PC-9 (cell line): ENCODE results near the gene POMT2. TPM values are rescaled to one million over a fixed set of nuclear protein-coding genes. Genes with fewer than 3 reads are reported as not detected.

Experiments used
- BruUV-seq: library from RNA; stranded (reverse); fragments of 400-500 nt; replicated peaks from 2 replicates; lab custom pipeline; 2021; lab: Mats Ljungman, UMichigan
- CTCF ChIA-PET: fragments of 300-600 bp; sonication (Branson Sonifier 250); formaldehyde crosslinking; loops from one replicate; lab custom pipeline; 2022; ENCODE audit warnings: antibody characterized with exemption; lab: Charles Lee
- POLR2A ChIA-PET: fragments of 300-600 bp; sonication (Branson Sonifier 250); formaldehyde crosslinking; loops from one replicate; lab custom pipeline; 2022; ENCODE audit warnings: antibody characterized with exemption; ENCODE audit not compliant: unreplicated experiment; lab: Charles Lee
- DNase-seq, 2 experiments: peaks; one replicate each; pipeline versions ENCODE4 v3.0.0 to v3.0.0-alpha.2; 2015 to 2022; ENCODE audit warnings: mixed read lengths in 1 of 2
- H2AFZ ChIP-seq: fragments of 200-600 bp; sonication (generic); 2 replicates; pipeline ENCODE4 v1.8.1; 2017; ENCODE audit warnings: antibody characterized with exemption
- H3F3A ChIP-seq: fragments of 200-600 bp; sonication (generic); 2 replicates; pipeline ENCODE4 v1.8.1; 2017; ENCODE audit warnings: antibody characterized with exemption, mild to moderate bottlenecking, low read depth; ENCODE audit not compliant: insufficient read depth
- H3K27ac ChIP-seq: fragments of 200-600 bp; sonication (generic); 2 replicates; pipeline ENCODE4 v1.6.1; 2016; ENCODE audit warnings: mixed run types
- H3K27me3 ChIP-seq: fragments of 200-600 bp; sonication (generic); 2 replicates; pipeline ENCODE4 v1.6.1; 2016; ENCODE audit warnings: low read depth, mixed run types; ENCODE audit not compliant: insufficient read depth
- H3K36me3 ChIP-seq: fragments of 200-600 bp; sonication (generic); 2 replicates; pipeline ENCODE4 v1.6.1; 2016; ENCODE audit warnings: low read depth, mixed run types
- H3K4me1 ChIP-seq: fragments of 200-600 bp; sonication (generic); replicated peaks from 2 replicates; pipeline ENCODE4 v1.6.1; 2016; ENCODE audit warnings: mixed run types; ENCODE audit not compliant: insufficient read depth
- H3K4me2 ChIP-seq: fragments of 200-600 bp; sonication (generic); 2 replicates; pipeline ENCODE4 v1.6.1; 2017; ENCODE audit warnings: mixed run types
- H3K4me3 ChIP-seq: fragments of 200-600 bp; sonication (generic); 2 replicates; pipeline ENCODE4 v1.6.1; 2016; ENCODE audit warnings: mixed run types
- H3K79me2 ChIP-seq: fragments of 200-600 bp; sonication (generic); 2 replicates; pipeline ENCODE4 v1.6.1; 2017; ENCODE audit warnings: low read depth, mixed run types
- H3K9me2 ChIP-seq: fragments of 200-600 bp; sonication (generic); 2 replicates; pipeline ENCODE4 v1.8.1; 2017; ENCODE audit warnings: mild to moderate bottlenecking; ENCODE audit not compliant: insufficient read depth
- H3K9me3 ChIP-seq: fragments of 200-600 bp; sonication (generic); 2 replicates; pipeline ENCODE4 v1.8.1; 2016; ENCODE audit warnings: low read depth; ENCODE audit not compliant: insufficient read depth
- H4K20me1 ChIP-seq: fragments of 200-600 bp; sonication (generic); 2 replicates; pipeline ENCODE4 v1.8.1; 2017; ENCODE audit not compliant: insufficient read depth
- EZH2 ChIP-seq: fragments of 200-600 bp; sonication (generic); IDR thresholded peaks from 2 replicates; pipeline ENCODE4 v1.8.0; 2017; ENCODE audit warnings: antibody characterized with exemption, low read depth
- intact Hi-C: fragments of 100-400 bp; cut with micrococcal nuclease; formaldehyde crosslinking; loops from one replicate; pipeline ENCODE4 v1.10.0; 2022; ENCODE audit not compliant: unreplicated experiment
- total RNA-seq: library from RNA; stranded (reverse); gene quantifications from 2 replicates; pipeline ENCODE4 v1.2.3, GENCODE V29; 2021
- TF ChIP-seq, protein P1 (sequence below): fragments of 200-600 bp; sonication (generic); conservative IDR thresholded peaks from 2 replicates; pipeline ENCODE4 v1.6.1; 2017; ENCODE audit warnings: mixed run types, antibody characterized with exemption, mild to moderate bottlenecking, moderate library complexity

Gene POMT2
- total RNA-seq, 1 experiment from 2014 or later = 96.5 TPM

DNA sequence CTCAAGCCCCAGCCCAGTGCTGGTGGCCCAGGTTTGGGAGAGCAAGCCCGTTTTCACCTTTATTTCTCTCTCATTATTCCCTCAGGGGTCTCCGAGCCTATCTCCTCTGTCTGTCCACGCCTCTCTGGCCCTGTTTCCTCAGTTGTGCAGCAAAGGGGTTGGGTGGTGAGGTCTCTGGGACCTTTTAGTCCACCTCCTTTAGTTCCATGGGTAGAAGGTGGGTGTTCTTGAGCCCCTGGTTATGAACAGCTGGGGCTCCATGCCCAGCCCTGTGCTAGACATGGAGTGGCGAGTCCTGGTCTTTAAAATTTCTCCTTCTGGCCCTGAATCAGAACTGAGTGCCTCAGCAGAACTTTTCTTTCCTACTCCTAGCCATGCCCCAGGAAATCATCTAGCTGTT is 48.4 kb downstream of the POMT2 start:
- intact Hi-C loops = no loop called here
- DNase-seq = no peak
- BruUV-seq = no TSS peak
- Histone ChIP-seq H3K4me2 (no peak overlapping the region), H3K27me3 (peaks cover 22% of the 10 kb centered on the region), H3K36me3 (no peaks in the 10 kb centered on the region), H3K4me3 (no peak overlapping the region), H3K27ac (no peak overlapping the region), H3F3A (no peaks in the 10 kb centered on the region), H3K4me1 (no peaks in the 10 kb centered on the region), H3K9me3 (no peaks in the 10 kb centered on the region), H3K79me2 (no peaks in the 10 kb centered on the region), H2AFZ (no peak overlapping the region), H4K20me1 (no peaks in the 10 kb centered on the region), H3K9me2 (no peaks in the 10 kb centered on the region)
- ChIA-PET POLR2A (no interaction called here), CTCF (no interaction called here)
- TF ChIP-seq, protein P1, sequence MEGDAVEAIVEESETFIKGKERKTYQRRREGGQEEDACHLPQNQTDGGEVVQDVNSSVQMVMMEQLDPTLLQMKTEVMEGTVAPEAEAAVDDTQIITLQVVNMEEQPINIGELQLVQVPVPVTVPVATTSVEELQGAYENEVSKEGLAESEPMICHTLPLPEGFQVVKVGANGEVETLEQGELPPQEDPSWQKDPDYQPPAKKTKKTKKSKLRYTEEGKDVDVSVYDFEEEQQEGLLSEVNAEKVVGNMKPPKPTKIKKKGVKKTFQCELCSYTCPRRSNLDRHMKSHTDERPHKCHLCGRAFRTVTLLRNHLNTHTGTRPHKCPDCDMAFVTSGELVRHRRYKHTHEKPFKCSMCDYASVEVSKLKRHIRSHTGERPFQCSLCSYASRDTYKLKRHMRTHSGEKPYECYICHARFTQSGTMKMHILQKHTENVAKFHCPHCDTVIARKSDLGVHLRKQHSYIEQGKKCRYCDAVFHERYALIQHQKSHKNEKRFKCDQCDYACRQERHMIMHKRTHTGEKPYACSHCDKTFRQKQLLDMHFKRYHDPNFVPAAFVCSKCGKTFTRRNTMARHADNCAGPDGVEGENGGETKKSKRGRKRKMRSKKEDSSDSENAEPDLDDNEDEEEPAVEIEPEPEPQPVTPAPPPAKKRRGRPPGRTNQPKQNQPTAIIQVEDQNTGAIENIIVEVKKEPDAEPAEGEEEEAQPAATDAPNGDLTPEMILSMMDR = no peak
- no peak for TF ChIP-seq EZH2

DNA sequence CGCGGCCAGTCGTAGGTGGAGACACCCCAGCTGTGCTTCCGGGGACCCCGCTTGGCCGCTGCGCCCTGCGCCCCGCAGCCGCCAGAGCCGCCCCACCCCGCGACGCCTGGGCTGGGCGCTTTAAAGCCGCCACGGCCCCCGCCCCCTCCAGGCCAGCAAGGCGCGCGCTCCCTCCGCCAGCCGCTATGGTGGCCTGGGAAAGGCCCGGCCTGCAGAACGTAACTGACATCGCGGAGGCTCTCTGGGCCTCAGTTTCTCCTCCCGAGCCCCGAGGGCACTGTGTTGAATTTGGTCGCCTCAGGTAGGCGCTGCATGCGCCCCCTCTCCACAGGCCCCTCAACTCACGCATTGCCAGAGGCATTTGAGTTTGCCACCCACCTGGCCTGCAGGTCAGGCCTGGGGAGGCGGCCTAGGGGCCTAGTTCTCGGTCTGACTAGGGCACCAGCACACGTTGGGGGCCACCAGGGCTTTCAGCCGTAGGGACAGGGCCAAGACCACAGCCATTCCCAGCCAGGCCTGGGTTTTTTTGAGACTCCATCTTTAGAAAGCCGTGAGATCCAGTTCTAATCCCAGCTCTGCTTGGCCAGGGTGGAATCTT is 49.5 kb downstream of the POMT2 start, which contains the start of gene NGB:
NGB (minus strand) TSS at position 94 of the 598 bp plus-strand sequence. CDS start 269 bp downstream, outside the sequence.
- no peak within 1 kb of the TSS for H3K4me2 ChIP-seq
- H3K79me2 ChIP-seq = no peaks in the 10 kb centered on the region
- POLR2A ChIA-PET = no interaction called here

DNA sequence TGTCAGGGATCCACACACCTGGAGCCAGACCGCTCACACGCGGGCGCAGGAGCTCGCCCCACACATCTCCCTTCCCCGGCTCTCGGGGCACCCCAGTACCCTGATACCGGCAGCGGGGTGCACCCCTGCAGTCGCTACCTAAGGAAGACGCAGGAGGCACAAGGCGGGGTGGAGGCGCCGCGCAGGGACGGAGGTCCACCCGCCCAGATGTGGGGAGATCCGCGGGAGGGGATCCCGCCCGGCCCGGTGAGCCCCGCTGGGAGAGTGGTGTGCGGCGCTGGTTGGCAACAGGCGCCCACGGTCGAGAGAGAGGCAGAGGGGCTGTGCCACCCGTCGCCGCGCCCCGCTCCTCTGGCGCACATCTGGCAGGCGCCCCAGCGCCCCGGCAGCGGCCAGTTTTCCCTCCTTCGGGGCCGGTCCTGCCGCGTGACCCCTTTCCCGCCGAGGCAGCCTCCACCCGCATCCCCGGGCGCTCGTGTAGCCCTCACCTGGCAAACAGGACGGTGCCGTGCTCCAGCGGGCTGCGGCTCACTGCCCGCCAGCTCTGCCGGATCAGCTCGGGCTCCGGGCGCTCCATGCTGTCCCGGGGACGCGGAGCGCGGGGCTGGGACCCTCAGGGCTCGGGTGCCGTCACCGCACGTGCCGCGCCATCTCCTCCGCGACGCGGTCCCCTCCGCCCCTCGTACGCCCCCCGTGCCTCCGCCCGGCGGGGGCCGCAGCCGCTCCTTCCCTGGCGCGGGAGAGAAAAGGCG is 50.1 kb downstream of the POMT2 start:
- H2AFZ ChIP-seq = no peak overlapping the region
- no peaks in the 10 kb centered on the region for H3K36me3 ChIP-seq
- H3K9me2 ChIP-seq = no peaks in the 10 kb centered on the region
- no TSS peak for BruUV-seq
- POLR2A ChIA-PET = no interaction called here
- H3F3A ChIP-seq = no peaks in the 10 kb centered on the region
- no peak overlapping the region for H3K4me2 ChIP-seq
- no peak overlapping the region for H3K27ac ChIP-seq
- H3K4me1 ChIP-seq = no peaks in the 10 kb centered on the region
- H3K4me3 ChIP-seq = no peak overlapping the region
- no peak for DNase-seq
- H3K9me3 ChIP-seq = no peaks in the 10 kb centered on the region
- CTCF ChIA-PET = no interaction called here
- intact Hi-C loops = no loop called here
- H4K20me1 ChIP-seq = no peaks in the 10 kb centered on the region
- H3K79me2 ChIP-seq = no peaks in the 10 kb centered on the region
- TF ChIP-seq, protein P1 = no peak
- TF ChIP-seq EZH2 = no peak
- peaks cover 39% of the 10 kb centered on the region for H3K27me3 ChIP-seq

More for the DNA sequence above, 49.5 kb downstream of the POMT2 start, which contains the start of gene NGB:
- no peaks in the 10 kb centered on the region for H4K20me1 ChIP-seq
- no peaks in the 10 kb centered on the region for H3K36me3 ChIP-seq
- H3K27ac ChIP-seq = no peak within 1 kb of the TSS
- H3K4me3 ChIP-seq = no peak within 1 kb of the TSS
- CTCF ChIA-PET = no interaction called here
- no peaks in the 10 kb centered on the region for H3F3A ChIP-seq
- peaks cover 32% of the 10 kb centered on the region for H3K27me3 ChIP-seq
- intact Hi-C loops = no loop called here
- no TSS peak for BruUV-seq
- no peaks in the 10 kb centered on the region for H3K9me2 ChIP-seq
- no peak within 1 kb of the TSS for H2AFZ ChIP-seq
- H3K4me1 ChIP-seq = no peaks in the 10 kb centered on the region
- TF ChIP-seq, protein P1 = no peak
- no peak for TF ChIP-seq EZH2
- no peak for DNase-seq
- no peaks in the 10 kb centered on the region for H3K9me3 ChIP-seq
